ENCODE results near the gene VWC2.

The VWC2 gene

GRCh38 chr7:49803812-49804211, 30.4 kb downstream of the VWC2 start:
- no peak for ATAC-seq (ENCODE audit: low read depth)

DNA sequence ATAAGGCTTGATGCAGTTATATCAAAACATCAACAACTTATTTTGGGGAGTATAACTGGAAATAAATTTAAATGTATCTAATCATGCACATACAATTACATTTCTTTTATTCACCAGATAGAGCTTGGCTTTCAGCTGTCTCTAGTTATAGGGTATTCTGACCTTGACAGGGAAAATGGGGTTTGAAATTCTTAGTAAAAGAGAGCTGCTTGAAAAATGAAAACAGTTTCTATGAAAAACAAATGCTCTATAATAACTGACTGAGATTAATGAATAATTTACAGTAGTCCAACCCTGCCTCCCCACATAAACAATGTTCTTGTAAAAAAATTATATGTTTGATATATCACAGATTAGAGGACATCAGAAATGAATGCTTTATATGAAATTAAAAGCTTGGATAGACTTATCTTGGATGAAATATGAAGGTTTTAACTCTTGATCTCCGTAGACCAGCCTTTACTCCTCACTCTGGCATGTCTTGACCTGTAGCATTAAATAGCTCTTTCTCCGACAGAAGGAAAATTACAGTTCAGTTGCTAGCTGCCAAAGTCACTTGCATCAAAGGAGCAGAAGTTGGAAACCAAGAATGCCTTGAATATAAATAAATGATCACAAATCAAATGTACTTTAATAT, 32.1 kb downstream of the VWC2 start:
- Histone ChIP-seq H3K27me3 (ENCODE audit: insufficient read depth, poor library complexity, severe bottlenecking) (peaks cover 29% of the 10 kb centered on the region), H3K9me3 (ENCODE audit: severe bottlenecking) (no peaks in the 10 kb centered on the region), H3K4me3 (ENCODE audit: severe bottlenecking) (no peak overlapping the region), H3K4me1 (ENCODE audit: insufficient read depth, poor library complexity, severe bottlenecking) (no peaks in the 10 kb centered on the region), H3K27ac (ENCODE audit: poor library complexity, severe bottlenecking) (no peak overlapping the region), H3K36me3 (ENCODE audit: low read depth) (no peaks in the 10 kb centered on the region)
- DNase-seq (ENCODE audit: low spot score) (no peak), ATAC-seq (ENCODE audit: low read depth) (no peak)
- TF ChIP-seq, protein P1, sequence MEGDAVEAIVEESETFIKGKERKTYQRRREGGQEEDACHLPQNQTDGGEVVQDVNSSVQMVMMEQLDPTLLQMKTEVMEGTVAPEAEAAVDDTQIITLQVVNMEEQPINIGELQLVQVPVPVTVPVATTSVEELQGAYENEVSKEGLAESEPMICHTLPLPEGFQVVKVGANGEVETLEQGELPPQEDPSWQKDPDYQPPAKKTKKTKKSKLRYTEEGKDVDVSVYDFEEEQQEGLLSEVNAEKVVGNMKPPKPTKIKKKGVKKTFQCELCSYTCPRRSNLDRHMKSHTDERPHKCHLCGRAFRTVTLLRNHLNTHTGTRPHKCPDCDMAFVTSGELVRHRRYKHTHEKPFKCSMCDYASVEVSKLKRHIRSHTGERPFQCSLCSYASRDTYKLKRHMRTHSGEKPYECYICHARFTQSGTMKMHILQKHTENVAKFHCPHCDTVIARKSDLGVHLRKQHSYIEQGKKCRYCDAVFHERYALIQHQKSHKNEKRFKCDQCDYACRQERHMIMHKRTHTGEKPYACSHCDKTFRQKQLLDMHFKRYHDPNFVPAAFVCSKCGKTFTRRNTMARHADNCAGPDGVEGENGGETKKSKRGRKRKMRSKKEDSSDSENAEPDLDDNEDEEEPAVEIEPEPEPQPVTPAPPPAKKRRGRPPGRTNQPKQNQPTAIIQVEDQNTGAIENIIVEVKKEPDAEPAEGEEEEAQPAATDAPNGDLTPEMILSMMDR (IDR thresholded peaks at IDR 0.05; ENCODE audit: poor library complexity, severe bottlenecking) = no peak

More at GRCh38 chr7:49803812-49804211, 30.4 kb downstream of the VWC2 start:
- Histone ChIP-seq H3K9me3 (ENCODE audit: severe bottlenecking) (no peaks in the 10 kb centered on the region), H3K4me3 (ENCODE audit: severe bottlenecking) (no peak overlapping the region), H3K27ac (ENCODE audit: poor library complexity, severe bottlenecking) (no peak overlapping the region), H3K27me3 (ENCODE audit: insufficient read depth, poor library complexity, severe bottlenecking) (peaks cover 29% of the 10 kb centered on the region), H3K4me1 (ENCODE audit: insufficient read depth, poor library complexity, severe bottlenecking) (no peaks in the 10 kb centered on the region), H3K36me3 (ENCODE audit: low read depth) (no peaks in the 10 kb centered on the region)
- TF ChIP-seq, protein P1 (IDR thresholded peaks at IDR 0.05; ENCODE audit: poor library complexity, severe bottlenecking) = no peak
- no peak for DNase-seq (ENCODE audit: low spot score)

DNA sequence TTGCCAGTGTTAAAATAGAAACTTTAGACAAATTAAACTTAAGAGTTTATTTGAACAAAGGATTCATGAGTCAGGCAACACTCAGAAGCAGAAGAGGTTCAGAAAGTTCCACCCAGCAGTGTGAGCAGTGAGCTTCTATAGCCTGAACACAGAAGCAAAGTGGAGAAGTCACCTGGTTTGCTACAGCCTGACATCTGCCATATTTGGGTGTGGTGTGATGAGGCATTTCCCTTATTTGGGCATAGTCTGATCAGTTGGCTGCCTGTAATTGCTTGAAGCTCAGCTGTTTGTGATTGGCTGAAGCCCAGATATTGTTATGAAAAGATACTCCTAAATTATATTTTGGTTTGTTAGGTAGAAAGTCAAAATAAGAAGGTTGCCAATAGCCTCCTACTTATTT, 39.1 kb downstream of the VWC2 start:
- Histone ChIP-seq H3K4me1 (ENCODE audit: insufficient read depth, poor library complexity, severe bottlenecking) (no peaks in the 10 kb centered on the region), H3K27ac (ENCODE audit: poor library complexity, severe bottlenecking) (no peak overlapping the region), H3K4me3 (ENCODE audit: severe bottlenecking) (no peak overlapping the region), H3K27me3 (ENCODE audit: insufficient read depth, poor library complexity, severe bottlenecking) (peaks cover 7% of the 10 kb centered on the region), H3K36me3 (ENCODE audit: low read depth) (no peaks in the 10 kb centered on the region), H3K9me3 (ENCODE audit: severe bottlenecking) (no peaks in the 10 kb centered on the region)
- ATAC-seq (ENCODE audit: low read depth) (no peak), DNase-seq (ENCODE audit: low spot score) (no peak)
- TF ChIP-seq, protein P1 (IDR thresholded peaks at IDR 0.05; ENCODE audit: poor library complexity, severe bottlenecking) = no peak

GRCh38 chr7:49817279-49817678, 43.8 kb downstream of the VWC2 start:
- ATAC-seq (ENCODE audit: low read depth) = no peak
- TF ChIP-seq, protein P1 (IDR thresholded peaks at IDR 0.05; ENCODE audit: poor library complexity, severe bottlenecking) = no peak
- H3K4me1 ChIP-seq (ENCODE audit: insufficient read depth, poor library complexity, severe bottlenecking) = no peaks in the 10 kb centered on the region

GRCh38 chr7:49821181-49821580, 47.7 kb downstream of the VWC2 start:
- TF ChIP-seq, protein P1 (IDR thresholded peaks at IDR 0.05; ENCODE audit: poor library complexity, severe bottlenecking) = no peak
- Histone ChIP-seq H3K27me3 (ENCODE audit: insufficient read depth, poor library complexity, severe bottlenecking) (no peaks in the 10 kb centered on the region), H3K27ac (ENCODE audit: poor library complexity, severe bottlenecking) (no peak overlapping the region), H3K9me3 (ENCODE audit: severe bottlenecking) (no peaks in the 10 kb centered on the region), H3K4me3 (ENCODE audit: severe bottlenecking) (no peak overlapping the region), H3K4me1 (ENCODE audit: insufficient read depth, poor library complexity, severe bottlenecking) (no peaks in the 10 kb centered on the region), H3K36me3 (ENCODE audit: low read depth) (no peaks in the 10 kb centered on the region)
- DNase-seq (ENCODE audit: low spot score) = no peak
- ATAC-seq (ENCODE audit: low read depth) = no peak

More at GRCh38 chr7:49817279-49817678, 43.8 kb downstream of the VWC2 start:
- Histone ChIP-seq H3K4me3 (ENCODE audit: severe bottlenecking) (no peak overlapping the region), H3K36me3 (ENCODE audit: low read depth) (no peaks in the 10 kb centered on the region), H3K27ac (ENCODE audit: poor library complexity, severe bottlenecking) (no peak overlapping the region), H3K9me3 (ENCODE audit: severe bottlenecking) (no peaks in the 10 kb centered on the region), H3K27me3 (ENCODE audit: insufficient read depth, poor library complexity, severe bottlenecking) (no peaks in the 10 kb centered on the region)
- DNase-seq (ENCODE audit: low spot score) = no peak
